PC-9 (cell line): ENCODE measurements around the gene RAB26. TPM values are rescaled to one million over a fixed set of nuclear protein-coding genes. Genes with fewer than 3 reads are reported as not detected.

Source experiments
- BruUV-seq: library from RNA; stranded (reverse); fragments of 400-500 nt; replicated peaks from 2 replicates; lab custom pipeline; 2021; lab: Mats Ljungman, UMichigan
- CTCF ChIA-PET: fragments of 300-600 bp; sonication (Branson Sonifier 250); formaldehyde crosslinking; loops from one replicate; lab custom pipeline; 2022; ENCODE audit warnings: antibody characterized with exemption; lab: Charles Lee
- POLR2A ChIA-PET: fragments of 300-600 bp; sonication (Branson Sonifier 250); formaldehyde crosslinking; loops from one replicate; lab custom pipeline; 2022; ENCODE audit warnings: antibody characterized with exemption; ENCODE audit not compliant: unreplicated experiment; lab: Charles Lee
- DNase-seq, 2 experiments: peaks; one replicate each; pipeline versions ENCODE4 v3.0.0 to v3.0.0-alpha.2; 2015 to 2022; ENCODE audit warnings: mixed read lengths in 1 of 2
- H2AFZ ChIP-seq: fragments of 200-600 bp; sonication (generic); 2 replicates; pipeline ENCODE4 v1.8.1; 2017; ENCODE audit warnings: antibody characterized with exemption
- H3F3A ChIP-seq: fragments of 200-600 bp; sonication (generic); 2 replicates; pipeline ENCODE4 v1.8.1; 2017; ENCODE audit warnings: antibody characterized with exemption, mild to moderate bottlenecking, low read depth; ENCODE audit not compliant: insufficient read depth
- H3K27ac ChIP-seq: fragments of 200-600 bp; sonication (generic); 2 replicates; pipeline ENCODE4 v1.6.1; 2016; ENCODE audit warnings: mixed run types
- H3K27me3 ChIP-seq: fragments of 200-600 bp; sonication (generic); 2 replicates; pipeline ENCODE4 v1.6.1; 2016; ENCODE audit warnings: low read depth, mixed run types; ENCODE audit not compliant: insufficient read depth
- H3K36me3 ChIP-seq: fragments of 200-600 bp; sonication (generic); 2 replicates; pipeline ENCODE4 v1.6.1; 2016; ENCODE audit warnings: low read depth, mixed run types
- H3K4me1 ChIP-seq: fragments of 200-600 bp; sonication (generic); replicated peaks from 2 replicates; pipeline ENCODE4 v1.6.1; 2016; ENCODE audit warnings: mixed run types; ENCODE audit not compliant: insufficient read depth
- H3K4me2 ChIP-seq: fragments of 200-600 bp; sonication (generic); 2 replicates; pipeline ENCODE4 v1.6.1; 2017; ENCODE audit warnings: mixed run types
- H3K4me3 ChIP-seq: fragments of 200-600 bp; sonication (generic); 2 replicates; pipeline ENCODE4 v1.6.1; 2016; ENCODE audit warnings: mixed run types
- H3K79me2 ChIP-seq: fragments of 200-600 bp; sonication (generic); 2 replicates; pipeline ENCODE4 v1.6.1; 2017; ENCODE audit warnings: low read depth, mixed run types
- H3K9me2 ChIP-seq: fragments of 200-600 bp; sonication (generic); 2 replicates; pipeline ENCODE4 v1.8.1; 2017; ENCODE audit warnings: mild to moderate bottlenecking; ENCODE audit not compliant: insufficient read depth
- H3K9me3 ChIP-seq: fragments of 200-600 bp; sonication (generic); 2 replicates; pipeline ENCODE4 v1.8.1; 2016; ENCODE audit warnings: low read depth; ENCODE audit not compliant: insufficient read depth
- H4K20me1 ChIP-seq: fragments of 200-600 bp; sonication (generic); 2 replicates; pipeline ENCODE4 v1.8.1; 2017; ENCODE audit not compliant: insufficient read depth
- CTCF ChIP-seq: fragments of 200-600 bp; sonication (generic); conservative IDR thresholded peaks from 2 replicates; pipeline ENCODE4 v1.6.1; 2017; ENCODE audit warnings: mixed run types, antibody characterized with exemption, mild to moderate bottlenecking, moderate library complexity
- EZH2 ChIP-seq: fragments of 200-600 bp; sonication (generic); IDR thresholded peaks from 2 replicates; pipeline ENCODE4 v1.8.0; 2017; ENCODE audit warnings: antibody characterized with exemption, low read depth
- intact Hi-C: fragments of 100-400 bp; cut with micrococcal nuclease; formaldehyde crosslinking; loops from one replicate; pipeline ENCODE4 v1.10.0; 2022; ENCODE audit not compliant: unreplicated experiment
- total RNA-seq: library from RNA; stranded (reverse); gene quantifications from 2 replicates; pipeline ENCODE4 v1.2.3, GENCODE V29; 2021

RAB26 gene
- total RNA-seq, 1 experiment from 2014 or later = 31.3 TPM

GRCh38 chr16:2173916-2174315 lies 25.5 kb downstream of the RAB26 start:
- Histone ChIP-seq H3K27me3 (no peaks in the 10 kb centered on the region), H3K27ac (no peak overlapping the region), H2AFZ (no peak overlapping the region), H3K9me3 (no peaks in the 10 kb centered on the region), H4K20me1 (peaks cover 7% of the 10 kb centered on the region; the same call in 1 of the 2 replicates), H3K36me3 (no peaks in the 10 kb centered on the region), H3K4me3 (no peak overlapping the region), H3F3A (no peaks in the 10 kb centered on the region; the same call in 1 of the 2 replicates), H3K79me2 (no peaks in the 10 kb centered on the region), H3K4me2 (no peak overlapping the region), H3K4me1 (no peaks in the 10 kb centered on the region), H3K9me2 (no peaks in the 10 kb centered on the region)
- ChIA-PET CTCF (no interaction called here), POLR2A (no interaction called here)
- intact Hi-C loops = no loop called here
- no peak for TF ChIP-seq EZH2
- TF ChIP-seq CTCF = no peak
- BruUV-seq = no TSS peak
- DNase-seq = no peak

- intact Hi-C loops = no loop called here
- CTCF ChIA-PET = no interaction called here
- TF ChIP-seq EZH2 = no peak
- no peak for TF ChIP-seq CTCF
- Histone ChIP-seq H3F3A (no peaks in the 10 kb centered on the region; the same call in 1 of the 2 replicates), H4K20me1 (peaks cover 7% of the 10 kb centered on the region; the same call in 1 of the 2 replicates), H3K79me2 (no peaks in the 10 kb centered on the region), H3K27ac (no peak overlapping the region), H3K27me3 (no peaks in the 10 kb centered on the region), H3K9me2 (no peaks in the 10 kb centered on the region), H3K4me1 (no peaks in the 10 kb centered on the region), H3K4me3 (no peak overlapping the region), H3K4me2 (no peak overlapping the region), H3K9me3 (no peaks in the 10 kb centered on the region), H3K36me3 (no peaks in the 10 kb centered on the region), H2AFZ (no peak overlapping the region)
- POLR2A ChIA-PET = no interaction called here
- no TSS peak for BruUV-seq
- DNase-seq = no peak
These were observed 26.1 kb downstream of the RAB26 start for GRCh38 chr16:2174396-2175131.

GRCh38 chr16:2175454-2175853 lies 27.0 kb downstream of the RAB26 start:
- H3K4me3 ChIP-seq = no peak overlapping the region
- no peak overlapping the region for H3K27ac ChIP-seq
- CTCF ChIA-PET = no interaction called here
- intact Hi-C loops = no loop called here
- POLR2A ChIA-PET = no interaction called here
- H3K4me1 ChIP-seq = no peaks in the 10 kb centered on the region
- DNase-seq = no peak
- H3K79me2 ChIP-seq = no peaks in the 10 kb centered on the region
- H3K4me2 ChIP-seq = no peak overlapping the region
- TF ChIP-seq EZH2 (no peak), CTCF (no peak)
- no peak overlapping the region for H2AFZ ChIP-seq
- peaks cover 7% of the 10 kb centered on the region; the same call in 1 of the 2 replicates for H4K20me1 ChIP-seq
- H3K9me3 ChIP-seq = no peaks in the 10 kb centered on the region
- no peaks in the 10 kb centered on the region for H3K27me3 ChIP-seq
- H3K9me2 ChIP-seq = no peaks in the 10 kb centered on the region
- no peaks in the 10 kb centered on the region for H3K36me3 ChIP-seq
- BruUV-seq = no TSS peak
- no peaks in the 10 kb centered on the region; the same call in 1 of the 2 replicates for H3F3A ChIP-seq
